T1000 (cell line): ENCODE data around the gene SLC17A7.
A peak's percentile ranks its signal among the peaks of the same experiment; 100 is the strongest.

Experiments used
- DNase-seq: peaks from one replicate; lab custom pipeline; 2025; ENCODE audit warnings: mixed read lengths; lab: John Stamatoyannopoulos, UW

SLC17A7 gene

GRCh38 chr19:49408816-49409440 lies 32.4 kb downstream of the SLC17A7 start:
- no peak for DNase-seq

- DNase-seq = no peak
Measured at GRCh38 chr19:49407482-49408015, 33.8 kb downstream of the SLC17A7 start.

- DNase-seq = no peak
Measured at GRCh38 chr19:49407079-49407478, 34.2 kb downstream of the SLC17A7 start.

GRCh38 chr19:49403404-49404187 lies 37.7 kb downstream of the SLC17A7 start:
- no peak for DNase-seq

- no peak for DNase-seq
Measured at GRCh38 chr19:49400029-49400428, 41.3 kb downstream of the SLC17A7 start.

- DNase-seq = no peak
Measured at GRCh38 chr19:49398931-49399330, 42.4 kb downstream of the SLC17A7 start.

GRCh38 chr19:49398001-49398615 lies 43.2 kb downstream of the SLC17A7 start:
- DNase-seq = no peak

GRCh38 chr19:49396738-49397505 lies 44.4 kb downstream of the SLC17A7 start:
- no peak for DNase-seq

GRCh38 chr19:49395581-49396407 lies 45.5 kb downstream of the SLC17A7 start:
- DNase-seq = no peak

- no peak for DNase-seq
Measured at GRCh38 chr19:49393881-49394280, 47.4 kb downstream of the SLC17A7 start.

- peak; percentile 17 for DNase-seq
Measured at GRCh38 chr19:49391581-49392399, 49.5 kb downstream of the SLC17A7 start.

- DNase-seq = no peak
Measured at GRCh38 chr19:49390929-49391359, 50.4 kb downstream of the SLC17A7 start.

- DNase-seq = no peak
Measured at GRCh38 chr19:49390131-49390928, 51.0 kb downstream of the SLC17A7 start.

GRCh38 chr19:49389406-49389805 lies 51.9 kb downstream of the SLC17A7 start:
- DNase-seq = no peak

- DNase-seq = peak; percentile 68
Measured at GRCh38 chr19:49387936-49388372, 53.4 kb downstream of the SLC17A7 start, which contains the start of gene KASH5. Gene KASH5 (plus strand): TSS chr19:49388249. CDS start chr19:49390884, 2,635 bp downstream.

- DNase-seq = no peak
Measured at GRCh38 chr19:49383599-49383998, 57.7 kb downstream of the SLC17A7 start.

GRCh38 chr19:49382639-49383038 lies 58.7 kb downstream of the SLC17A7 start:
- no peak for DNase-seq

GRCh38 chr19:49380391-49380790 lies 60.9 kb downstream of the SLC17A7 start:
- DNase-seq = no peak
